IMR-90 (cell line): ENCODE measurements around the gene CDKAL1. TPM values are rescaled to one million over a fixed set of nuclear protein-coding genes. Genes with fewer than 3 reads are reported as not detected.

Experiments
- ATAC-seq: fragments of 200-7000 bp; cut with Tn5 transposase; 2 replicates; pipeline ENCODE4 v1.9.1; 2020; ENCODE audit warnings: low read depth, mild to moderate bottlenecking, moderate library complexity
- BruUV-seq: library from RNA; stranded (reverse); fragments of 400-500 nt; replicated peaks from 2 replicates; lab custom pipeline; 2021; lab: Mats Ljungman, UMichigan
- CTCF ChIA-PET: fragments of 300-600 bp; formaldehyde crosslinking; extraction: SDS; loops from one replicate; lab custom pipeline; 2021; ENCODE audit warnings: antibody characterized with exemption; lab: Yijun Ruan, JAX
- POLR2A ChIA-PET: fragments of 300-600 bp; sonication (Branson Sonifier 250); formaldehyde crosslinking; loops from one replicate; lab custom pipeline; 2022; ENCODE audit warnings: antibody characterized with exemption; ENCODE audit not compliant: unreplicated experiment; lab: Charles Lee
- DNase-seq: peaks from one replicate; pipeline ENCODE4 v3.0.0; 2013
- H2AFZ ChIP-seq: replicated peaks from 2 replicates; pipeline ENCODE3; 2013; ENCODE audit warnings: low read length, mild to moderate bottlenecking; ENCODE audit not compliant: poor library complexity
- H2AK5ac ChIP-seq: 2 replicates; pipeline ENCODE4 v1.6.1; 2013; ENCODE audit warnings: low read depth, low read length, inconsistent platforms
- H2AK9ac ChIP-seq: replicated peaks from 2 replicates; pipeline ENCODE3; 2013; ENCODE audit warnings: mild to moderate bottlenecking, low read depth, low read length, moderate library complexity; ENCODE audit not compliant: poor library complexity
- H2BK120ac ChIP-seq: 2 replicates; pipeline ENCODE4 v1.6.1; 2013; ENCODE audit warnings: low read depth, low read length, inconsistent platforms
- H2BK15ac ChIP-seq: 3 replicates; pipeline ENCODE4 v1.6.1; 2013; ENCODE audit warnings: low read depth, low read length, inconsistent platforms
- H2BK20ac ChIP-seq: 2 replicates; pipeline ENCODE4 v1.6.1; 2013; ENCODE audit warnings: low read depth, mild to moderate bottlenecking, inconsistent platforms, low read length, moderate library complexity
- H2BK5ac ChIP-seq: 2 replicates; pipeline ENCODE4 v1.6.1; 2013; ENCODE audit warnings: mild to moderate bottlenecking, low read depth, low read length, inconsistent platforms; ENCODE audit not compliant: poor library complexity, severe bottlenecking
- H3K14ac ChIP-seq: replicated peaks from 2 replicates; pipeline ENCODE4 v1.6.1; 2013; ENCODE audit warnings: low read depth, low read length, inconsistent platforms
- H3K18ac ChIP-seq: 2 replicates; pipeline ENCODE4 v1.6.1; 2013; ENCODE audit warnings: low read depth, low read length, control low read depth
- H3K23ac ChIP-seq: 2 replicates; pipeline ENCODE4 v1.6.1; 2013; ENCODE audit warnings: low read depth, low read length, inconsistent platforms
- H3K27ac ChIP-seq: 2 replicates; pipeline ENCODE4 v1.5.1; 2013; ENCODE audit warnings: mild to moderate bottlenecking, control low read depth, low read length; ENCODE audit not compliant: insufficient read depth
- H3K27me3 ChIP-seq: 2 replicates; pipeline ENCODE4 v1.6.1; 2013; ENCODE audit warnings: low read length; ENCODE audit not compliant: control insufficient read depth, insufficient read depth
- H3K36me3 ChIP-seq: 2 replicates; pipeline ENCODE4 v1.6.1; 2013; ENCODE audit warnings: low read length, mixed read lengths; ENCODE audit not compliant: control insufficient read depth, insufficient read depth
- H3K4ac ChIP-seq: 2 replicates; pipeline ENCODE4 v1.6.1; 2013; ENCODE audit warnings: low read depth, low read length, inconsistent platforms
- H3K4me1 ChIP-seq: 2 replicates; pipeline ENCODE4 v1.6.1; 2013; ENCODE audit warnings: low read length, mixed read lengths; ENCODE audit not compliant: control insufficient read depth, insufficient read depth
- H3K4me2 ChIP-seq: 2 replicates; pipeline ENCODE4 v1.6.1; 2013; ENCODE audit warnings: low read depth, mild to moderate bottlenecking, control low read depth, low read length, moderate library complexity
- H3K4me3 ChIP-seq: 2 replicates; pipeline ENCODE4 v1.5.1; 2013; ENCODE audit warnings: low read depth, mild to moderate bottlenecking, control low read depth, low read length, moderate library complexity; ENCODE audit not compliant: insufficient read depth
- H3K56ac ChIP-seq: 2 replicates; pipeline ENCODE4 v1.6.1; 2013; ENCODE audit warnings: low read length, inconsistent platforms; ENCODE audit not compliant: insufficient read depth; ENCODE audit errors: extremely low read depth
- H3K79me1 ChIP-seq, 2 experiments: 2 replicates each; pipeline ENCODE4 v1.6.1; 2013; ENCODE audit warnings: low read length in 2 of 2, inconsistent platforms in 1 of 2, low read depth in 1 of 2
- H3K9ac ChIP-seq: 2 replicates; pipeline ENCODE4 v1.6.1; 2013; ENCODE audit warnings: low read depth, low read length, control low read depth
- H3K9me1 ChIP-seq: 2 replicates; pipeline ENCODE4 v1.6.1; 2013; ENCODE audit warnings: low read length, inconsistent platforms; ENCODE audit not compliant: insufficient read depth
- H3K9me3 ChIP-seq: 2 replicates; pipeline ENCODE4 v1.6.1; 2013; ENCODE audit warnings: low read length; ENCODE audit not compliant: control insufficient read depth, insufficient read depth
- H4K20me1 ChIP-seq: 2 replicates; pipeline ENCODE4 v1.6.1; 2013; ENCODE audit warnings: low read length, inconsistent platforms; ENCODE audit not compliant: insufficient read depth
- H4K5ac ChIP-seq: 2 replicates; pipeline ENCODE4 v1.6.1; 2013; ENCODE audit warnings: mild to moderate bottlenecking, low read depth, low read length, control low read depth
- H4K8ac ChIP-seq, 2 experiments: 2 replicates each; pipeline ENCODE4 v1.6.1; 2013; ENCODE audit warnings: low read depth in 2 of 2, low read length in 2 of 2, control low read depth in 1 of 2, inconsistent platforms in 1 of 2
- H4K91ac ChIP-seq: 2 replicates; pipeline ENCODE4 v1.6.1; 2013; ENCODE audit warnings: low read depth, low read length, inconsistent platforms; ENCODE audit not compliant: insufficient read depth
- BHLHE40 ChIP-seq: fragments of 150-350 bp; IDR thresholded peaks from 2 replicates; pipeline ENCODE4 v1.6.1; 2016; ENCODE audit warnings: mild to moderate bottlenecking, low read depth, low read length
- CEBPB ChIP-seq: IDR thresholded peaks from 2 replicates; pipeline ENCODE4 v1.6.1; 2012; ENCODE audit warnings: low read depth, low read length, improper control_type of control experiment
- CHD1 ChIP-seq: IDR thresholded peaks from 2 replicates; pipeline ENCODE4 v1.6.1; 2012; ENCODE audit warnings: low read depth, low read length, improper control_type of control experiment
- FOS ChIP-seq: fragments of 150-350 bp; IDR thresholded peaks from 2 replicates; pipeline ENCODE4 v1.6.1; 2016; ENCODE audit warnings: low read depth, low read length
- MAFK ChIP-seq: IDR thresholded peaks from 2 replicates; pipeline ENCODE4 v1.6.1; 2012; ENCODE audit warnings: low read depth, low read length, improper control_type of control experiment
- MAZ ChIP-seq: IDR thresholded peaks from 2 replicates; pipeline ENCODE4 v1.6.1; 2012; ENCODE audit warnings: low read depth, mild to moderate bottlenecking, low read length, improper control_type of control experiment, moderate library complexity, borderline replicate concordance
- MXI1 ChIP-seq: IDR thresholded peaks from 2 replicates; pipeline ENCODE4 v1.6.1; 2012; ENCODE audit warnings: low read depth, mild to moderate bottlenecking, low read length, moderate library complexity, borderline replicate concordance
- NFE2L2 ChIP-seq: fragments of 150-350 bp; IDR thresholded peaks from 2 replicates; pipeline ENCODE4 v1.6.1; 2016; ENCODE audit warnings: low read depth, mild to moderate bottlenecking, low read length
- RAD21 ChIP-seq: IDR thresholded peaks from 2 replicates; pipeline ENCODE4 v1.6.1; 2012; ENCODE audit warnings: low read length, improper control_type of control experiment
- RCOR1 ChIP-seq: IDR thresholded peaks from 2 replicates; pipeline ENCODE4 v1.6.1; 2012; ENCODE audit warnings: mild to moderate bottlenecking, low read length, improper control_type of control experiment; ENCODE audit not compliant: insufficient replicate concordance
- RFX5 ChIP-seq: IDR thresholded peaks from 2 replicates; pipeline ENCODE4 v1.8.0; 2012; ENCODE audit warnings: low read depth, mild to moderate bottlenecking, low read length, moderate library complexity
- SMC3 ChIP-seq: fragments of 150-350 bp; IDR thresholded peaks from 2 replicates; pipeline ENCODE4 v1.6.1; 2016; ENCODE audit warnings: low read depth, mild to moderate bottlenecking, antibody characterized with exemption, low read length, moderate library complexity
- WGBS, 2 experiments: methylation state at CpG; one replicate each; pipeline versions ENCODE4 v1.1.5 to v1.1.7; 2013; ENCODE audit warnings: missing lambda C conversion rate in 2 of 2; ENCODE audit not compliant: insufficient read length in 1 of 2; ENCODE audit errors: extremely low coverage in 2 of 2; 5-methylcytosine and 5-hydroxymethylcytosine counted together
- dilution Hi-C: fragments of 300-500 bp; cut with HindIII; formaldehyde crosslinking; loops from one replicate; pipeline ENCODE4 v1.14.3; 2018; ENCODE audit warnings: low sequenced_read_pairs; ENCODE audit not compliant: unreplicated experiment
- in situ Hi-C: fragments of 300-500 bp; cut with MboI; formaldehyde crosslinking; loops from 3 replicates; pipeline ENCODE4 v1.14.3; 2019; ENCODE audit warnings: low sequenced_read_pairs, inconsistent platforms, mixed read lengths
- intact Hi-C: fragments of 100-400 bp; cut with micrococcal nuclease; formaldehyde crosslinking; loops from 2 replicates; pipeline ENCODE4 v1.10.0; 2022
- polyA plus RNA-seq, 3 experiments: library from polyadenylated mRNA; depleted of rRNA; stranded (reverse); fragments of >200 nt; gene quantifications; 2 replicates each; pipeline ENCODE4 v1.2.3, GENCODE V29; 2012; ENCODE audit warnings: low replicate concordance in 1 of 3
- total RNA-seq: library from RNA; depleted of rRNA; stranded (reverse); fragments of >200 nt; gene quantifications from 2 replicates; pipeline ENCODE4 v1.2.3, GENCODE V29; 2012
- TF ChIP-seq, protein P1 (sequence below): fragments of 150-350 bp; IDR thresholded peaks from 2 replicates; pipeline ENCODE4 v1.6.1; 2017; ENCODE audit warnings: mild to moderate bottlenecking, antibody characterized with exemption, low read length, low read depth
- TF ChIP-seq, protein P2 (sequence below): conservative IDR thresholded peaks from 2 replicates; pipeline ENCODE4 v1.5.1; 2012; ENCODE audit warnings: mild to moderate bottlenecking, low read depth, low read length, improper control_type of control experiment
- TF ChIP-seq, protein P3 (sequence below): fragments of 150-350 bp; IDR thresholded peaks from 2 replicates; pipeline ENCODE4 v1.6.1; 2016; ENCODE audit warnings: low read depth, mild to moderate bottlenecking, low read length, moderate library complexity, borderline replicate concordance

The CDKAL1 gene
- total and polyA plus RNA-seq, 2 of the 4 experiments (the other 2 are of a cell fraction) = 3.7 to 13.1 TPM

DNA sequence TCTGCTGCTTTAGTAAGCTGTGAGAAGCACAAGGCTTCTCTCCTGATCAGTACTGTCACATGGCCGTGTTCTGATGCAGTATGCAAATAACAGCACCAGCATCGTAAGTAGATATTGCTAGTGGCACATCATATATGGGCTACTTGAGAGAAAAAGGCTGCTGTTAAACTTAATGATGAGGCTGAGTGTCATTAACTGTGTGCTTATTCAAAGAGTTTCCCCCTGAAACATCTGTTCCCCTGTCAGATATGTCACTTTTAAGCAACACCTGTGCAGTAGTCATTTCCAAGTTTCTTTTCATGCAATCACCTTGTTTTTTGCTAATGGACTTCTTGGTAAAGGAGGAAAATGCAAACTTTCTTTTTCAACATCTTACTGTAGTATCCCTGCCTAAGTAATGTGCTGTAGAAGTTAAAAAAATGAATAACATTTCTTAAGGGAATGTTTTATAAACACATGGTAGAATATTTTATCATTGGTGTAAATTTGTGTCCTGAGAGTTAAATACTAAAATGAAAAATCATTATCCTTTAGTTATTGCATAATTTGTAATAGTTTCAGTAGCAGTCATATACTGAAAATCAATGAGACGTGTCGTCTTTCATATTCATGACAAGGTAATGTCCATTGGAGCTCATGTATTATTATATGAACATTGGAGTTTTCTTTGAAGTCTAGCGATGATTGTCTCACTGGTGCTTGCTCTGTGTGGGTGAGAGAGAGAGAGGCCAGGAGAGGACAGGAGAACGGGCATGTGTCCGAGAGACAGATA, 366.3 kb downstream of the CDKAL1 start:
- H3K4ac ChIP-seq = no peak overlapping the region
- no peak overlapping the region for H2BK15ac ChIP-seq
- CTCF ChIA-PET = no interaction called here
- H2AK5ac ChIP-seq = no peak overlapping the region
- peaks cover 5% of the 10 kb centered on the region; the same call in 1 of the 2 replicates for H3K4me1 ChIP-seq
- intact Hi-C loops = no loop called here
- no peaks in the 10 kb centered on the region for H3K79me1 ChIP-seq
- no peak overlapping the region for H3K23ac ChIP-seq
- H2BK5ac ChIP-seq = no peak overlapping the region
- dilution Hi-C loops = no loop called here
- no peak overlapping the region for H4K8ac ChIP-seq
- no peak overlapping the region for H3K14ac ChIP-seq
- H3K27ac ChIP-seq = no peak overlapping the region
- no peak overlapping the region for H2AK9ac ChIP-seq
- POLR2A ChIA-PET = no interaction called here
- no peak overlapping the region for H4K91ac ChIP-seq
- no peaks in the 10 kb centered on the region for H3K36me3 ChIP-seq
- no peak overlapping the region for H2BK120ac ChIP-seq
- peak overlapping the region; percentile 27 for H3K18ac ChIP-seq
- no peak overlapping the region for H4K5ac ChIP-seq
- H2BK20ac ChIP-seq = no peak overlapping the region
- peaks cover 2% of the 10 kb centered on the region; the same call in 1 of the 2 replicates for H3K9me3 ChIP-seq
- no peaks in the 10 kb centered on the region for H3K9me1 ChIP-seq
- H4K20me1 ChIP-seq = no peaks in the 10 kb centered on the region
- whole genome bisulfite sequencing, 2 experiments = 90% methylated on average over 2 of the region's 7 CpGs; no CpG with 5 or more reads in 1 of the 2 experiments
- H3K56ac ChIP-seq = no peak overlapping the region
- H3K4me2 ChIP-seq = no peak overlapping the region
- BruUV-seq = no TSS peak
- H3K27me3 ChIP-seq = no peaks in the 10 kb centered on the region
- H3K4me3 ChIP-seq = no peak overlapping the region
- no peak for DNase-seq
- H3K9ac ChIP-seq = no peak overlapping the region
- ATAC-seq = no peak
- in situ Hi-C loops = no loop called here
- no peak overlapping the region for H2AFZ ChIP-seq
- TF ChIP-seq MAZ (no peak), BHLHE40 (no peak), NFE2L2 (no peak), MXI1 (no peak), RCOR1 (no peak), FOS (no peak), MAFK (no peak), SMC3 (no peak), RFX5 (no peak), CEBPB (no peak), RAD21 (no peak), CHD1 (no peak)
- TF ChIP-seq, protein P1, sequence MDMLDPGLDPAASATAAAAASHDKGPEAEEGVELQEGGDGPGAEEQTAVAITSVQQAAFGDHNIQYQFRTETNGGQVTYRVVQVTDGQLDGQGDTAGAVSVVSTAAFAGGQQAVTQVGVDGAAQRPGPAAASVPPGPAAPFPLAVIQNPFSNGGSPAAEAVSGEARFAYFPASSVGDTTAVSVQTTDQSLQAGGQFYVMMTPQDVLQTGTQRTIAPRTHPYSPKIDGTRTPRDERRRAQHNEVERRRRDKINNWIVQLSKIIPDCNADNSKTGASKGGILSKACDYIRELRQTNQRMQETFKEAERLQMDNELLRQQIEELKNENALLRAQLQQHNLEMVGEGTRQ = no peak
- TF ChIP-seq, protein P2, sequence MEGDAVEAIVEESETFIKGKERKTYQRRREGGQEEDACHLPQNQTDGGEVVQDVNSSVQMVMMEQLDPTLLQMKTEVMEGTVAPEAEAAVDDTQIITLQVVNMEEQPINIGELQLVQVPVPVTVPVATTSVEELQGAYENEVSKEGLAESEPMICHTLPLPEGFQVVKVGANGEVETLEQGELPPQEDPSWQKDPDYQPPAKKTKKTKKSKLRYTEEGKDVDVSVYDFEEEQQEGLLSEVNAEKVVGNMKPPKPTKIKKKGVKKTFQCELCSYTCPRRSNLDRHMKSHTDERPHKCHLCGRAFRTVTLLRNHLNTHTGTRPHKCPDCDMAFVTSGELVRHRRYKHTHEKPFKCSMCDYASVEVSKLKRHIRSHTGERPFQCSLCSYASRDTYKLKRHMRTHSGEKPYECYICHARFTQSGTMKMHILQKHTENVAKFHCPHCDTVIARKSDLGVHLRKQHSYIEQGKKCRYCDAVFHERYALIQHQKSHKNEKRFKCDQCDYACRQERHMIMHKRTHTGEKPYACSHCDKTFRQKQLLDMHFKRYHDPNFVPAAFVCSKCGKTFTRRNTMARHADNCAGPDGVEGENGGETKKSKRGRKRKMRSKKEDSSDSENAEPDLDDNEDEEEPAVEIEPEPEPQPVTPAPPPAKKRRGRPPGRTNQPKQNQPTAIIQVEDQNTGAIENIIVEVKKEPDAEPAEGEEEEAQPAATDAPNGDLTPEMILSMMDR = no peak
- TF ChIP-seq, protein P3, sequence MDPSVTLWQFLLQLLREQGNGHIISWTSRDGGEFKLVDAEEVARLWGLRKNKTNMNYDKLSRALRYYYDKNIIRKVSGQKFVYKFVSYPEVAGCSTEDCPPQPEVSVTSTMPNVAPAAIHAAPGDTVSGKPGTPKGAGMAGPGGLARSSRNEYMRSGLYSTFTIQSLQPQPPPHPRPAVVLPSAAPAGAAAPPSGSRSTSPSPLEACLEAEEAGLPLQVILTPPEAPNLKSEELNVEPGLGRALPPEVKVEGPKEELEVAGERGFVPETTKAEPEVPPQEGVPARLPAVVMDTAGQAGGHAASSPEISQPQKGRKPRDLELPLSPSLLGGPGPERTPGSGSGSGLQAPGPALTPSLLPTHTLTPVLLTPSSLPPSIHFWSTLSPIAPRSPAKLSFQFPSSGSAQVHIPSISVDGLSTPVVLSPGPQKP = no peak
